Hematopoietic multipotent progenitor cell treated with erythropoietin and hydrocortisone succinate and interleukin-3 and kit ligand, for 6 days (in vitro differentiated cells): ENCODE data around the gene ADAM12.
"Not testable (repeated sequence)": the region's sequence is repeated elsewhere in the genome, so short reads cannot be mapped to it uniquely, and the experiment has no call there.

Source experiments
- DNase-seq: peaks from one replicate; pipeline ENCODE4 v3.0.0-alpha.2; 2015

Gene ADAM12

DNA sequence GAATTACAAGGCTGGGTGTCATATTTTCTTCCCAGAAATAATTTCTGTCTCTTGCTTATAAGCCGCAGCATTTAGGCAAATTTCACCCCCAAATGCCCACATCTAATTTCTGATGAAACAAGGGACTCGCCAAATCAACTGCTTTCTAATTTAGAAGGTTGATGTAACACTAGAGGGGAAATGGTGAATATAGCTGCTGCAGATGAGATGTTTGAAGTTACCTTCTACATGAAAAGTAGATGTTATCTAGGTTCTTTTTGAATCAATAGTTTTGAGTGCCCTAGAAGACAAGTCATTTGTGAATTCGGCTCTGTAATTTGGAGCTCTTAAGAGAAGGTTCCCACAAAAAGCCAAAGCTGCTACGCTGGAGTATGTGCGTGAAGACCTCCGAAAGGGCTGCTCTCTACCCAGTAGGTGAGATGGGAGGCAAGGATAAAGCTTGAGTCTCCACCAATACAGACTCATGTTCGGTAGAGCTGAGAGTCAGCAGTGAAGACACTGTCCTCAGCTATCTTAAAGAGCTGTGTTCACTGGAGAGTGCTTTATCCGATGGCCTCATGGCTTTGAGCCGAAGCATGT is 392.5 kb downstream of the ADAM12 start:
- DNase-seq = no peak

- no peak for DNase-seq
These were observed 393.7 kb downstream of the ADAM12 start for GRCh38 chr10:125994601-125995000.

GRCh38 chr10:125992254-125992653 is 396.0 kb downstream of the ADAM12 start:
- DNase-seq = no peak

GRCh38 chr10:125991392-125991791 is 396.9 kb downstream of the ADAM12 start:
- no peak for DNase-seq

GRCh38 chr10:125990974-125991373 is 397.3 kb downstream of the ADAM12 start:
- DNase-seq = no peak

DNA sequence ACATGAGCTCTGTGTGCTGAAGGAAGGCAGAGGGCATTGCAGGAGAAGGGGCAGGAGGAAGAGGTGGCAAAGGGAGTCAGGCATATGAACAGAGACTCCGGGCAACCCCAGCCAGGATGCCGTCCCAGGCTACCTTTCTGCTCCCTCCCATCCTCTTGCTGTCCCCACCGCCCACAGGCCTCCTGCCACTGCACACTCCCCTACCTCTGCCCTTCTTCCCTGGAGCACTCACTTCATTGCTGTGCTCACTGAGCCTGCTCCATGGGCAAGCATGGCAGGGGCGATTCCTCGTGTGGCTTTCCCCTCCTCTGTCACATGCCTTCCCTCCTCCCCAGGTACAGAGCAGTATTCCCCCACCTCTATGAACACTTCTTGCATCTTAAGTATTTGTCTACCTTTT is 398.5 kb downstream of the ADAM12 start:
- DNase-seq = no peak

DNA sequence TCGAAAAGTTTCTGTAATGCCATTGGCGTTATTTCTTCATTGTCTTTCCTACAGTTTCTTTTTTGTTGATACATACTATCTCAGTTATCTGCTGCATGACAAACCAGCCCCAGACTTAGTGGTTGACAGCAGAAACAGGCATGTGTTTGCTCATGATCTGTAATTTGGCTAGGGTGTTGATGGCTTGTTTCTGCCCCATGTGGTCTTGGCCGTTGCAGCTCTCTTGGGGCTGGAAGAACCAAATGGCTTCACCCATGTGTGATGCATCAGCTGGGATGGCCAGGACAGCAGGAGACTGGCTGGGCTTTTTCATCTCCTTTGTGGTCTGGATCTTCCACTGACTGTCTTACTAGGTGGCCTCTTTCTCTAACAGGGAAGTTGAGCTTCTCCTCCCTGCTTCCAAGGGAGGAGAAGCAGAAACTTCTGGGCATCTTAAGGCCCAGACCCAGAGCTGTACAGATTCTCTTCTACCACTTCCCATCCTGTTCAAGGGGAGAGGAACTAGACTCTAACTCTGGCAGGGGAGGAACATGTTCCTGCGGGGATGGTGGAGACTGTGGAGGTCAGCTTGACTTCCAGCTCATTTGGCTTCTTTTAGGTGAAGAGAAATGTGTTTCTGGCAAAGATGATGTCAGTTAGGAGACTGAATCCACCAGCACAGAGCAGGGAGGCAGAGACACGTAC is 402.6 kb downstream of the ADAM12 start:
- DNase-seq = no peak

- DNase-seq = no peak
These were observed 403.3 kb downstream of the ADAM12 start for GRCh38 chr10:125984865-125985495.

- no peak for DNase-seq
These were observed 403.9 kb downstream of the ADAM12 start for GRCh38 chr10:125984346-125984745.

DNA sequence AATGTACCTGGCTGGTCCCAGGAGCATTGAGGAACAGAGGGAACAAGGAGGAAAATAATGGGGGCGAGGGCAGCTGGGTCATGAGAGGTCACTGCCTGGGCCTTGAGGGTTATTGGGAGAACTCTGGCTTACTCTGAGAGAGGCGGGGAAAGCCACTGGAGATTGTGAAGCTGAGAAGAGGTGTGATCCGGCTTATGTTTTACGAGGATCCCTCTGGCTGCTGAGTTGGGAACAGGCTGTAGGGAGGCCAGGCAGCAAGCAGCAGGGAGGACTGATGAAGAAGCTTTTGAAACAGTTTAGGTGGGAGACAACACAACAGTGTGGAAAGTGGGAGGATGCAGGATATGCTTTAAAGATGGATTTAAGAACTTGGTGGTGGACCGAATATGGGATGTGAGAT is 404.6 kb downstream of the ADAM12 start:
- no peak for DNase-seq

- no peak for DNase-seq
These were observed 405.1 kb downstream of the ADAM12 start for GRCh38 chr10:125983161-125983560.

DNA sequence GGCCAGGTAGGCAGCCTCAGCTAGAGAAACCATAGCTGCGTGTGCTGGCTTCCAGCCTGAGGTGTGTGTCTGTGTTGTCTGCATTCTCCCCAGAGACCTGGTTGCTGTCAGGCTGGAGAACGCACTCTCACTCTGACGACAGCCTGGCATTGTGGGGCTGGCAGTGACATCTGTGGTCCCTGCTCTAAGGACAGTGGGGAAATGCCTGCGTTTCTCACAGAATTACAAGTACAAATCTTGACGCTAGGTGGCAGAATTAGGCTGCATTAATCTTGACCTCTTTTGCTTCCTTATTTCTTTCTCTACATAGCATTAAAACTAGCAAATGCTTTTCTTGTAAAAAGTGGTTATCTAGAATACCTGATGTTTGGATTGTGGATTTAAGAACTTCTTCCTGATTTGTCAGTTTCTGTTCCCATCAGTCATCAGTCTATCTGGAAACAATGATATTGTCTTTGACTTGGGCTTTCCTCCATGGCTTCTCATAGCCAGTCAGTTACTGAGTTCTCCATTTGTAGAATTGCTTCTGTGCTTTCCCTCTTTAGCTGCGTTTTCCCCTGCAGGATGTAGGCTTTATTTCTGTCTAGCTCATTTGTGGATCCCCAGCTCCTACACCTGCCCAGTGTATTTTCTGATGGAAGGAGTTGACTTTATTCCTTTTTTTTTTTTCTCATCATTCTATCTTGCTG is 405.9 kb downstream of the ADAM12 start:
- peak; percentile 89 for DNase-seq

DNA sequence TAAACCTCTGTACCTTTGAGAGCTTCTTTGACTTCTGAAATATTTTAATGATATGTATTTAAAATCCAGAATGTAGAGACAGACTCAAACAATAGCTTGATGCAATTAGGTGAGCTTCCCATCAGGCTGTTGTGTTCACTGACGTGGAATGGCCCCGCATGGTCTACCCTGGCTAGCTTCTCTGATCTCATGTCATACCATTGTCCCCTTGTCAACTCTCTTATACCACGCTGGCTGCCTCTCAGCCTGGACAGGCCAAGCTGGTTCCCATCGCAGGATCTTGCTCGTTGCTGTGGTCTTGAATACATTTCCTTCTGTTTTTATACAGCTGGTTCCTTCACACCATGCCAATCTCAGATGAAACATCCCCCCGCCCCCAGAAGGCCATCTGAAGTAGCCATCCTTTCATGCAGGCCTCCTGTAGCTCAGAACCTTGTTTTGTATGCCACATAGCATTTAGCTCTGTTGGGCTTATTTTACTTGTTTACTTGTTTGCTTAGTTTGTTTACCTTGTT is 407.7 kb downstream of the ADAM12 start:
- no peak for DNase-seq

DNA sequence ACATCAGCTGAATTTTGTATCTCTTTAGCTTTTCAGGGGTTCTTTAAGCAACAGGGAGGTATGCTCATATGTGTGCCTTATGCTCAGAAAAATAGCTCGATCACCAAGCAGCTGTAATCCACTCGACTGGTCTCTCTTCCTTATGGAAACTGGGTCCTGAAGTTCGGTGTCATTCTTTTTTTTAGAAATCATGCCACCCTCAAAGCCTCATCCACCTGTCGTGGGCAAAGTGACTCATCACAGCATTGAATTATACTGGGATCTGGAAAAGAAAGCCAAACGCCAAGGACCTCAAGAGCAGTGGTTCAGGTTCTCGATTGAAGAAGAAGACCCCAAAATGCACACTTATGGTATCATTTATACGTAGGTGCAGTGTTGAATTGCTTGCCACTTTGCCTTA is 408.3 kb downstream of the ADAM12 start:
- no peak for DNase-seq

DNA sequence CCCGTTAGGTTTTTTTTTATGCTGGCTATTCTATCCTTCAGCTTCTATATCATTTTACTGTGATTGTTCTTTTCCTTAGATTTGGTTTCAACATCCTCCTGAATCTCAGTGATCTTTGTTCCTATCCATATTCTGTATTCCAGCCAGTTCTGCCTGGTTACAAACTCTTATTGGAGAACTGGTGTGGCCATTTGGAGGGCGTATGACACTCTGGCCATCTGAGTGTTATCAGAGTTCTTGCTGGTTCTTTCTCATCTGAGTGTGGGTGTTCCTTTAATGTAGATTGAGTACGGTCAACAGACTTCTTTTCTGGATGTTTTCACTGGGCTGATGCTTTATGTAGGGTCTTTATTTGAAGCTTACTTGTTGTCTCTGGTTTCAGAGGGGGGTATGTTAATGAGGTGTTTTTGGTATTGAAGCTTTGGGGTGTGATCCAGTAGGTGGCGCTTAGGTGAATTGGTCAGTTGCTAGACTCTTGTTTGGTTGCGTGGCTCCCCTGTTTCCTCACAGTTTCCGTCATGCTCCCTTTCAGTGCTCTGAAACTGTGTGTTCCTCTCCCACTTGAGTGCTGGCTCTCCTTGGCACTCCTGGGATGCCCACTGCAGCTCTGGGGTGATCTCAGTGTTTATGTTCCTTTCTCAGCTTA is 411.2 kb downstream of the ADAM12 start:
- peak; percentile 20 for DNase-seq

DNA sequence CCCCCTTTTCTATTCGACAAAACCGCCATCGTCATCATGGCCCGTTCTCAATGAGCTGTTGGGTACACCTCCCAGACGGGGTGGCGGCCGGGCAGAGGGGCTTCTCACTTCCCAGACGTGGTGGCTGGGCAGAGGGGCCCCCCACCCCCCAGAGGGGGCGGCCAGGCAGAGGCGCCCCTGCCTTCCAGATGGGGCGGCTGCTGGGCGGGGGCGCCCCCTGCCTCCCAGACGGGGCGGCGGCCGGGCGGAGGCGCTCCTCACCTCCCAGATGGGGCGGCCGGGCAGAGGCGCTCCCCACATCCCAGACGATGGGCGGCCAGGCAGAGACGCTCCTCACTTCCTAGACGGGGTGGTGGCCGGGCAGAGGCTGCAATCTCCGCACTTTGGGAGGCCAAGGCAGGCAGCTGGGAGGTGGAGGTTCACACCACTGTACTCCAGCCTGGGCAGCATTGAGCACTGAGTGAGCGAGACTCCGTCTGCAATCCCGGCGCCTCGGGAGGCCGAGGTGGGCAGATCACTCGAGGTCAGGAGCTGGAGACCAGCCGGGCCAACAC is 418.1 kb downstream of the ADAM12 start:
- DNase-seq = not testable (repeated sequence)

DNA sequence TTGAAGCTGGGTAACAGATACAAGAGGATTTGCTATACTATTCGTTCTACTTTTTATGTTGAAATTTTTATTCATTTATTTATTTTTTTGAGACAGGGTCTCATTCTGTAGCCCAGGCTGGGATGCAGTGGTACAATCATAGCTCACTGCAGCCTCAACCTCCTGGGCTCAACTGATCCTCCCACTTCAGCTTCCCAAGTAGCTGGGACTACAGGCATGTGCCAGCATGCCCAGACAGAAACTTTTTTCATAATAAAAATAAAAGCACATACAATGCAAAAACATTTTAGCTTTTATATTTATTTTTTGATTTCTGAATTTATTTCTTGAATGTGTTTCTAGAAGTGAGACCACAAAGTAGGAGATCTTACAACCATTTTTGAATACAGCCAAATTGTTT is 420.7 kb downstream of the ADAM12 start:
- DNase-seq = no peak

DNA sequence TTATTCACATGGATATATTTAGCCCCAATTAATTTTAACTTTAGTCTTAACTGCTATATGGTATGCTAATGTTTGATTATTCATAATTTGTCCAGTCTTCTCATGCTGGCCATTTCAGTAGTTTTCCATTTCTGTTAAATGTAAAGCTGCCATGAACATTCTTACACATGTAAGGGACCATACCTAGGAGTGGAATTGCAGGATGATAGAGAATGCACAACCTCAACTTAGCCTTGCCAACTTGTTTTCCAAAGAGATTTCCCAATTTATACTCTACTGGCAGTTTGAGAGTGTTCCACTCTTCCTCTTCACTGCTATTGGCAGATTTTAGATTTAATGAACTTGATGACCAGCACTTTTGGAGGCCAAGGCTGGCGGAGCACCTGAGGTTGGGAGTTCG is 423.7 kb downstream of the ADAM12 start:
- DNase-seq = no peak
